ENCODE results near the gene TBL2.
A peak's percentile ranks its signal among the peaks of the same experiment; 100 is the strongest.
"Not testable (repeated sequence)": the region's sequence is repeated elsewhere in the genome, so short reads cannot be mapped to it uniquely, and the experiment has no call there.

The TBL2 gene, protein sequence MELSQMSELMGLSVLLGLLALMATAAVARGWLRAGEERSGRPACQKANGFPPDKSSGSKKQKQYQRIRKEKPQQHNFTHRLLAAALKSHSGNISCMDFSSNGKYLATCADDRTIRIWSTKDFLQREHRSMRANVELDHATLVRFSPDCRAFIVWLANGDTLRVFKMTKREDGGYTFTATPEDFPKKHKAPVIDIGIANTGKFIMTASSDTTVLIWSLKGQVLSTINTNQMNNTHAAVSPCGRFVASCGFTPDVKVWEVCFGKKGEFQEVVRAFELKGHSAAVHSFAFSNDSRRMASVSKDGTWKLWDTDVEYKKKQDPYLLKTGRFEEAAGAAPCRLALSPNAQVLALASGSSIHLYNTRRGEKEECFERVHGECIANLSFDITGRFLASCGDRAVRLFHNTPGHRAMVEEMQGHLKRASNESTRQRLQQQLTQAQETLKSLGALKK

GRCh38 chr7:73578342-73579128 lies at the start of gene TBL2:
Gene TBL2, minus strand, starts transcription at chr7:73578579. Its CDS starts 30 bp downstream, at chr7:73578549.
- DNase-seq, result peak; percentile 98

GRCh38 chr7:73626814-73627213 lies 48.4 kb upstream of the TBL2 start:
- DNase-seq, result no peak

- DNase-seq, result no peak
These were observed 46.9 kb upstream of the TBL2 start for GRCh38 chr7:73625276-73625675.

GRCh38 chr7:73624669-73625001 lies 46.3 kb upstream of the TBL2 start:
- no peak for DNase-seq

DNA sequence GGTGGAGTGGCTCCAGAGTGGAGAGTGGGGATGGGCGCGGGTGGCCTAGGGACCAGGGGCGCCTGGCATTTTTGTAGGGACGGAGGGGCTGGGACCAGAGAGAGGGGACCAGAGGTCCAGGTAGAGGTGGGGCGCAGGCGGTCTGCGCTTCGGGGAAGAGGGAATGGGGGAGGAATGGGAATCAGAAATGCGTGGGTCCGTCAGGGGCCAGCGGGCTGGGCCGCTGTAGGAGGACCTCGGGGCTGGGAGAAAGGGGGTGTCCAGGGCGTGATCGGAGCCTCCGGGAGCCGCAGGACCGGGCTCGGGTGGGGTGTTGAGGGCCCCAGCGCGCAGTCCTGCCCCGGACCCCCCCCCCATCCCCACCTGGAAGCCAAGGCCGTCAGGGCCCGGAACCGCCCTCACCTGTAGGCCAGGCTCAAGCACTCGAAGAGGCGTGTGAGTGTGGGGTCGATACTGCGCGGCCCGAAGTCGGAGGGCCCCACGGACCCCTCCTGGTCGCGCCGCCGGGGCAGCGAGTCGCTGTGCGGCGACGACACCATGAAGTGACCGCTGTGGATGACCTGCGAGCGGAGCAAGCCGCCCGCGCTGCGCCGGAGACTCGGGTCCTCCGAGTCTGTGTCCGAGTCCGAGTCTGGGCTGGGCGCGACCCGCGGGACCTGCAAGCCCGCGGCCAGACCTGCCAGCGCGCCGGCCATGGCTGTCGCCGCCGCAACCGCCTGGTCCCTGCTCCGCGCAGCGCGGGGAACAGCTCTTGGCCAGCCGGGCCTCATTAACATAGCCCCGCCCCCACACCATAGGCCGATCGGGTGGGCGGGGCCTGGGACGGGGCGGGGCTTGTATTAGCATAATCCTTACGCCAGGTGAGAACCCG lies 45.7 kb upstream of the TBL2 start, which contains the start of gene MLXIPL:
Gene MLXIPL, minus strand, starts transcription at position 725 of the 871 bp plus-strand sequence. Its CDS starts 30 bp downstream, at position 695.
- peak; percentile 41 for DNase-seq

DNA sequence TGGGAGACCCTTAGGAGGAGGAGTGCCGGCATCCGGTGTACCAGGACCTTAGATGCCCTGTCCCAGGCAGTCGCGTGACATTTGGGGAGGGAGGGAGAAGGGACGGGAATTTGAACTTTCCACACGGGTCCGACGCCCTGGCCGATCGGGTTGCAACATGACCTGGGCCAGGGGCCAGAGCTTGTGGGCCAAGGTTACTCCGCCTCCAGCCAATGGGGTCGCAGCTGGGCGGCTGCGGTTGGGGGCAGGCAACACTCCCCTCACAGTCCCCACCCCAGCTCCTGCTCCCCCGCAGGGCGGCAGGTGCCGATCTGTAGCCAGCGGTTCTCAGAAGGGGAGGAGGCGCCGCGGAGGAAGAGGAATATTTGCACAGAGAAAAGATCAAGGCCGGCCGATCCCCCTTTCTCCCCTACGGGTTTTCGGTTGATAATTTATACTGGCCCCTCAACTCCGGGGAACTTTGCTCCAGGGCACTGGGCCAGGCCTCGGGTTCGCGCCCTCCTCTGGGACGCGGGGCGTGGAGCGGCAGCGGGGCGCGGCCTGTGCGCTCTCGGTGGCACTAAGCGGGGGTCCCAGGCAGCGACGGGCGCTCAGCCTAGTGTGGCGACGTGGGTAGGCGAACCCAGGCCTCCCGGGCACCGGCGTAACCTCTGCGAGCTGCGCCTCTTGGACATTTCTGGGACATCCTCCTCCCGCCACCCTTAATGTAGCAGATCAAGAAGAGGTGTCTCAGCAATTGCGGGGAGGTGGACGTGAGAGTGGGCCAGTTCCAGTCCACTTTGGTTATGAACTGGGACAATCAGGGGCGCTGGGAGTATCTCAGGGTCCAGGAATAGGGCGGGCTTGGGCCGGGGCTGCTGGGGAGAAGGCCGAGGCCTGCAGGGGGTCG lies 44.8 kb upstream of the TBL2 start:
- DNase-seq, result no peak

DNA sequence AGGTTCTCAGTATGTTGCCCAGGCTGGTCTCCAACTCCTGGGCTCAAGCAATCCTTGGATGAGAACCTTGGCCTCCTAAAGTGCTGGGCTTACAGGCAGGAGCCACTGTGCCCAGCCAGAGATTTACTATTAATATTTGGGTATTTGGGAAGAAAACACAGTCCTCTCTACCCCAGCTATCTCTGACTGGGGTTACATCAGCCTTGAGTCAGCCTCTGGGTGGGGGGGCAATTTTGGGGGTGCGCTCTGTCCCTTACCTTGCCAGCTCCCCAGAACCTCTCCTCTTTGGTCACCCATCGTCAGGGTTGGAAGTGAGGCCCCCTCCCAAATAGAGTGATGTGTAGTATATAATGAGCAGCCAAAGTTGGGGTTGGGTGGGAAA lies 44.1 kb upstream of the TBL2 start:
- no peak for DNase-seq

- no peak for DNase-seq
These were observed 43.0 kb upstream of the TBL2 start for GRCh38 chr7:73621168-73622063.

DNA sequence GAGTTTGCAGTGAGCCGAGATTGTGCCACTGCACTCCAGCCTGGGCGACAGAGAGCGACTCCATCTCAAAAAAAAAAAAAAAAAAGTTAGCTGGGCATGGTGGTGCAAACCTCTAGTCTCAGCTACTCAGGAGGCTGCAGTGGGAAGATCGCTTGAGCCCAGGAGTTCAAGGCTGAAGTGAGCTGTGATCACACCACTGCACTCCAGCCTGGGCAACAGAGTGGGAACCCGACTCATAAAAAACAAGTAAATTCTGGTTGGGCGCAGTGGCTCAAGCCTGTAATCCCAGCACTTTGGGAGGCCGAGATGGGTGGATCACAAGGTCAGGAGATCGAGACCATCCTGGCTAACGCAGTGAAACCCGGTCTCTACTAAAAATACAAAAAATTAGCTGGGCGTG lies 41.0 kb upstream of the TBL2 start:
- not testable (repeated sequence) for DNase-seq

DNA sequence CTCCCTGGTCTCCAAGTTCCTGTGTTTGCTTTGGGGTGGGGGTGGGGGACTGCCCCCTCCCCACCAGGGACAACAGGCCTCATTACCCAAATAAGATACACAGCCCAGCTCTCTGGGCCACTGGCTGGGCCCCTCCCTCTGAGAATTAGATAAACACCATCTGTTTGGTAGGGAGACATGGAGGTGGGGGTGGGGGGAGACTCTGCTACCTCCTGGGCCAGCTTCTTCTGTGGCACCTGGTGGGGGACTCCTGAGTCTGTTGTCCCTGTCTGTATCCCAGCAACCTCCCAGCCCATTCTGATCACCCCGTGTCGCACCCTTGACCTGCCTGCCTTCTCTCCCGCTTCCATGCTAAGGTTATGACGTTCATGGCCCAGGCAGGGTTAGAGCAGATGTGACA lies 40.2 kb upstream of the TBL2 start:
- DNase-seq, result no peak

DNA sequence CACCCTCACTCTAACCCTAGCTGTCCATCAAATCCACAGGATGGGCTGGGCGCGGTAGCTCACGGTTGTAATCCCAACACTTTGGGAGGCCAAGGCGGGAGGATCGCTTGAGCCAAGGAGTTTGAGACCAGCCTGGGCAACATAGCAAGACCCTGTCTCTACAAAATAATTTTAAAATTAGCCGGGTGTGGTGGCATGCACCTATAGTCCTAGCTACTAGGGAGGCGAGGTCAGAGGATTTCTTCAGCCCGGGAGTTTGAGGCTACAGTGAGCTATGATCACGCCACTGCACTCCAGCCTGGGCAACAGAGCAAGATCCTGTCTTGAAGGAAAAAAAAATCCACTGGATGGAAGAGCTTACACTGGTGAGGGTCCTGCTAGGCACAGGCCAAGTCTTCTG lies 39.1 kb upstream of the TBL2 start:
- not testable (repeated sequence) for DNase-seq

DNA sequence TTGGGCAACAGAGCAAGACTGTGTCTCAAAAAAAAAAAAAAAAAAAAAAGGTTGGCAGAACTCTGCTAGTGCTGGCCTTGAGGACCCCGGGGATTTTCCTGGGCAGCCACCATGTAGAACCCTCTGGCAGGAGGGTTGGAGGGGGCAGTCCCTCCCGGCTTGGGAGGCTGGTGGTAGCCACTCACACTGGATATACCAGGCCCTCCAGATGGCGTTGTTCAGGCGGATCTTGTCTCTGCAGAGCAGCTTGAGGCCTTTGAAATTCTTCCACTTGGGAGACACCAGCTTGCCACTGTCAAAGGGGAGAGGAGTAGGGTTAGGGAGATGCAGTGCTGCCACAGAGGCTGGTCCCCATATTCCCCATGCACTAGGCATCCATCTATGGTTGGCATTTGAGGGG lies 37.5 kb upstream of the TBL2 start:
- no peak for DNase-seq

DNA sequence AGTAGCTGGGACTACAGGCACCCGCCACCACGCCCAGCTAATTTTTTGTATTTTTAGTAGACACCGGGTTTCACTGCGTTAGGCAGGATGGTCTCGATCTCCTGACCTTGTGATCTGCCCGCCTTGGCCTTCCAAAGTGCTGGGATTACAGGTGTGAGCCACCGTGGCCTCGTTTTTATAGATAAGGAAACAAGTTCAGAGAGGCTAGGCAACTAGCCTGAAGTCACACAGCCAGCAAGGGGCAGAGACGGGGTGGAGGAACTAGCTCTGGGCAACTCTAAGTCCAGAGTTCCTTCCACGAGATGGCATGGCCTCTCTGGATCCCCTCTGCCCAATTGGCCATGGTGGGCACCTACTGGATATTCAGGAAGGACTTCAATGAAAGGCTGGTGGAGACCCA lies 36.6 kb upstream of the TBL2 start:
- DNase-seq, result not testable (repeated sequence)

- no peak for DNase-seq
These were observed 35.8 kb upstream of the TBL2 start for GRCh38 chr7:73613954-73614735.

- no peak for DNase-seq
These were observed 34.4 kb upstream of the TBL2 start for GRCh38 chr7:73612598-73613269.

DNA sequence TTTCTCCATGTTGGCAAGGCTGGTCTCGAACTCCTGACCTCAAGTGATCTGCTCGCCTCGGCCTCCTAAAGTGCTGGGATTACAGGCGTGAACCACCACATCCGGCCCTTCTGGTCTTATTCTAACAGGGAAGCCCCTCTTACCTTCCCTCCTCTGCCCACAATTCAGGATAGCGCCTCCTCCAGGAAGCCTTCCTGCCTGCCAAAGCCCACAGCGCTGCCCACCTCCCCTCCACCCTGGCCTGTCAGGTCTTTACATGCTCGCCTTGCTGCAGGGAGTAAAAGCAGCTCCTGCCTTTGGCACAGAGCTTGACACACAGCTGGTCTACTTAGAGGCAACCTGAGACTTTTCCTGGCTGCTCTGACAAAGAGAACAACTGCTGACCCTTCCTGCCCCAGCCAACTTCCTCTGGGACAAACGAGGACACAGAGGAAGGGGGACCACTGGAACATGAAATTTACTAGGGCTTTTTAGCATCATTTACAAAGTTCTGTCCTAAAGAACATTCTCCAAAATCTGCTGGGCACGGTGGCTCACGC lies 32.7 kb upstream of the TBL2 start:
- no peak for DNase-seq

DNA sequence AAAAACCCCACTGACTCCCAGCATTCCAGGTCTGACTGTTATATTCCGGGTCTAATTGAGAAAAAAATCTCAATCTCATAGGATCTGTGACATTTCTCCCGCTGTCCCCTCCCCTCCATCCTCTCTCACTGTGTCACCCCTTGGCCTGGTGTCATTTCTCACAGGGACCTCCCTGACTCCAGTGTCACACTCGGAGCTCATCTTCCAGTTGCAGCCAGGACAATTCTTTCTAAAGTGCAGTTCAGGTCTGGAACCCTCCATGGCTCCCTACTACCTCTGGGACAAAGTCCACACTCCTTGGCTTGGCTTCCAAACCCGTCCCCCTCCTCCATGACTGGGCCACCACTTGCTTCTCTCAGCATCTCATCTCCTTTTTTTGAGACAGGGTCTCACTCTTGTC lies 31.7 kb upstream of the TBL2 start:
- no peak for DNase-seq

DNA sequence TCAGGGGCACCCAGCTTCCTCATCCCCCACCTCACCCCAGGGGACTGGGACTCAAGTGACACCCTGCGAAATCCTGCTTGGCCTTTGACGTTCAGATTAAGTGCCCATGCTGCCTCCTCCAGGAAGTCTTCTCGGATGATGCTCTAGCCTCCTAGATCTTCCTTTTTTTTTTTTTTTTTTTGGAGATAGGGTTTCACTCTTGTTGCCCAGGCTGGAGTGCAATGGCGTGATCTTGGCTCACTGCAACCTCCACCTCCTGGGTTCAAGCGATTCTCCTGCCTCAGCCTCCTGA lies 29.3 kb upstream of the TBL2 start:
- not testable (repeated sequence) for DNase-seq

Measured in midbrain (tissue), 1 donor.